Parathyroid adenoma (tissue), 2 donors: ENCODE results near the gene ATG3.

ENCODE experiments used
- H2AFZ ChIP-seq: fragments of 300-600 bp; sonication (generic); one replicate; pipeline ENCODE4 v1.7.0; 2017; ENCODE audit warnings: antibody characterized with exemption, mild to moderate bottlenecking
- H3K27ac ChIP-seq: fragments of 300-600 bp; sonication (generic); one replicate; pipeline ENCODE4 v1.7.0; 2017
- H3K27me3 ChIP-seq: fragments of 300-600 bp; sonication (generic); one replicate; pipeline ENCODE4 v1.7.0; 2017; ENCODE audit warnings: low read length; ENCODE audit not compliant: control insufficient read depth, insufficient read depth
- H3K36me3 ChIP-seq: fragments of 300-600 bp; sonication (generic); one replicate; pipeline ENCODE4 v1.7.0; 2017; ENCODE audit warnings: low read length; ENCODE audit not compliant: control insufficient read depth, insufficient read depth
- H3K4me1 ChIP-seq: fragments of 300-600 bp; sonication (generic); one replicate; pipeline ENCODE4 v1.7.0; 2017; ENCODE audit warnings: control low read depth
- H3K4me2 ChIP-seq: fragments of 300-600 bp; sonication (generic); one replicate; pipeline ENCODE4 v1.7.0; 2017; ENCODE audit warnings: low read length
- H3K4me3 ChIP-seq: fragments of 300-600 bp; sonication (generic); one replicate; pipeline ENCODE4 v1.7.0; 2017; ENCODE audit warnings: low read depth, low read length
- H3K79me2 ChIP-seq: fragments of 300-600 bp; sonication (generic); one replicate; pipeline ENCODE4 v1.7.0; 2017; ENCODE audit warnings: control low read depth
- H3K9ac ChIP-seq: fragments of 300-600 bp; sonication (generic); one replicate; pipeline ENCODE4 v1.7.0; 2017; ENCODE audit warnings: mild to moderate bottlenecking
- H3K9me3 ChIP-seq: fragments of 300-600 bp; sonication (generic); one replicate; pipeline ENCODE4 v1.7.0; 2017; ENCODE audit warnings: low read length; ENCODE audit not compliant: control insufficient read depth
- CTCF ChIP-seq: fragments of 300-600 bp; sonication (generic); IDR thresholded peaks from one replicate; pipeline ENCODE4 v1.7.0; 2017; ENCODE audit warnings: antibody characterized with exemption, mild to moderate bottlenecking
- donor health status: primary hyperparathyroidism.

The ATG3 gene

DNA sequence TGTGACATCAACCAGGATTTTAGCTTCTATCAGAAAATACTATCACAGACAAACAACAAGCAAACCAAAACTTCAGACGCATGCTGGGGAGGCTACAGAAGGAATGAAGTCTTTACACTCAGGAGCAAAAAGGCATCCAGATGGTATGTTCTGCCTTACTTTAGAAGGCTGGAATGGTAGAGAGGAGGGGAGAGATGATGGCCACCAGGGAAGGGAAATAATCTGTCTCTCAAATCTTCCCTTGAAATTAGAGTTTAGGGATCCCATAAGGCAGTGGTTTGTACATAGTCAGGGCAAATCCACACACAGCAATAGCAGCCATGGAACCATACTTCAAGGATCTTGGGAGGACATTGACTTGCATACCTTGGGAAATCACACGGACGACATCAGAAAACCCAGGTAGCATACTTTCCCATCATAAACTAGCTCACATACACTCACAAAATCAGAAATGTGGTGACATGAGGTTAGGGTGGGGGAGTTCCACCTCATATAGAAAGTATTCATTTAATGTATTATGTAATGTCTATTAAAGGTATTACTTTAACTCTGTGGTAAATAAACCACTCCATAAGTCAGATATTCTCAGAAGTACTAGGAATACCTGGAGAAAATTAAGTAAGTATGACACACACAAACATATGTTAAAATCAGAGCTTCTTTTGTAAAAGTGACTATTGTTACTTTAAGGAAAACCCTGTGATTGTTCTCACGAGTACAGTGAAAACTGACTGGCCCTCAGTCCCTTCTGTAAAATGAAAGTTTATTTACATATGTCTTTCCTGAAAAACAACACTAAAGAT is 71.9 kb downstream of the ATG3 start:
- Histone ChIP-seq H3K79me2 (no peaks in the 10 kb centered on the region), H3K4me1 (no peaks in the 10 kb centered on the region), H3K9me3 (no peaks in the 10 kb centered on the region), H3K36me3 (no peaks in the 10 kb centered on the region), H3K9ac (no peak overlapping the region), H2AFZ (no peak overlapping the region), H3K27ac (no peak overlapping the region), H3K4me2 (no peak overlapping the region), H3K27me3 (no peaks in the 10 kb centered on the region), H3K4me3 (no peak overlapping the region)
- TF ChIP-seq CTCF: no peak

- Histone ChIP-seq H3K27me3 (no peaks in the 10 kb centered on the region), H2AFZ (no peak overlapping the region), H3K79me2 (no peaks in the 10 kb centered on the region), H3K27ac (no peak overlapping the region), H3K4me1 (no peaks in the 10 kb centered on the region), H3K4me3 (no peak overlapping the region), H3K36me3 (no peaks in the 10 kb centered on the region), H3K9ac (no peak overlapping the region), H3K9me3 (no peaks in the 10 kb centered on the region), H3K4me2 (no peak overlapping the region)
- no peak for TF ChIP-seq CTCF
Observed at GRCh38 chr3:112486811-112487505, 74.8 kb downstream of the ATG3 start.

DNA sequence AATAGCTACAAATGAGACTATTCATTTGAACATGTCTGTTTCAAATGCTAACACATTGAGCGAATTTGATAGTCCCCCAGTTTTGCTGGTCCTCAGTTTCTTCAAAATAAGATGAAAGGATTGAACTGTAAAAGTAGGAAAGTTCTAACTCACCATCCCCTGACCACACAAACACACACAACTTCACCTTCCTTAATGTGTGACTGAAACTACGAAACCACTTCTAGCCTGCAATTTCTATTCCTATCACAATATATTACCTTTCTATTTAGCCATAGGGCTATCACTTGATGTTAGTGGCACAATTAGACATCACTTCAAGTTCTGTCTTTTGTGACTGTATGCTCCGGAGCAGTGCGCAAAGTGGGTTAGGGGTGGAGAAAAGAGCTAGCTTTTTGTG is 77.4 kb downstream of the ATG3 start:
- no peak for TF ChIP-seq CTCF
- H3K9me3 ChIP-seq: no peaks in the 10 kb centered on the region

DNA sequence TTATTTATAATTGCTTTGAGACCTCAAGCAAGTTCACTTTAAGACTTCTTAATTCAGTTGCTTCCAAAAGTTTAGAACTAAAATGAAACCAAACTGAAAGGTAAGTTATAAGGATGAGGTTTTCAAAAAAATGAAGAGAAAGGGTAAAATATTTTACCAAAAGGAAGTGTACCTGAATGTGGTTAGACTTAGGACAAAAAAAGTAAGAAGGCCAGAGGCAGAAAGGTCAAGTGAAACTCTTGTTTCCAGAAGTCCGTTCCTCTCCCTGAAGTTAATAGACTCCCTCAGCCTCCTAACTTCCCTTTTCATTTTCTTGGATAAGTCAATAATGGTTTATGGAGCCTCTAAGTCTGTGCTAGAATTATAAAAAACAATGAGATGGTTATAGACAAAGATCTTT is 79.1 kb downstream of the ATG3 start:
- no peak overlapping the region for H2AFZ ChIP-seq
- no peaks in the 10 kb centered on the region for H3K36me3 ChIP-seq
- H3K4me3 ChIP-seq: no peak overlapping the region
- H3K9me3 ChIP-seq: no peaks in the 10 kb centered on the region
- no peak overlapping the region for H3K9ac ChIP-seq
- H3K27ac ChIP-seq: no peak overlapping the region
- no peak for TF ChIP-seq CTCF
- no peaks in the 10 kb centered on the region for H3K27me3 ChIP-seq
- H3K4me2 ChIP-seq: no peak overlapping the region
- H3K4me1 ChIP-seq: no peaks in the 10 kb centered on the region
- no peaks in the 10 kb centered on the region for H3K79me2 ChIP-seq

More for the DNA sequence above, 77.4 kb downstream of the ATG3 start:
- Histone ChIP-seq H3K27me3 (no peaks in the 10 kb centered on the region), H3K36me3 (no peaks in the 10 kb centered on the region), H3K79me2 (no peaks in the 10 kb centered on the region), H3K4me3 (no peak overlapping the region), H3K27ac (no peak overlapping the region), H3K9ac (no peak overlapping the region), H3K4me2 (no peak overlapping the region), H2AFZ (no peak overlapping the region), H3K4me1 (no peaks in the 10 kb centered on the region)
